HG03045 (cell line): ENCODE measurements around the gene STAP2.

Experiments used
- ATAC-seq: cut with Tn5 transposase; IDR thresholded peaks from one replicate; pipeline ENCODE4 v1.9.1; 2021; ENCODE audit warnings: mild to moderate bottlenecking, moderate library complexity; ENCODE audit not compliant: unreplicated experiment

The STAP2 gene

GRCh38 chr19:4338441-4339355 lies at the start of gene STAP2:
Gene STAP2 (minus strand): TSS chr19:4338827. CDS start chr19:4338753, 74 bp downstream.
- ATAC-seq: no peak

- ATAC-seq: no peak
These were observed 47.6 kb upstream of the STAP2 start for GRCh38 chr19:4386041-4386782.

GRCh38 chr19:4385291-4386040 lies 46.8 kb upstream of the STAP2 start:
- no peak for ATAC-seq

GRCh38 chr19:4380254-4380727 lies 41.7 kb upstream of the STAP2 start:
- ATAC-seq: no peak

- no peak for ATAC-seq
These were observed 41.0 kb upstream of the STAP2 start for GRCh38 chr19:4379383-4380253.

GRCh38 chr19:4378886-4379285 lies 40.3 kb upstream of the STAP2 start:
- no peak for ATAC-seq

- no peak for ATAC-seq
These were observed 38.6 kb upstream of the STAP2 start for GRCh38 chr19:4376991-4377781.

GRCh38 chr19:4376671-4376990 lies 38.0 kb upstream of the STAP2 start:
- no peak for ATAC-seq

- ATAC-seq: no peak
These were observed 37.5 kb upstream of the STAP2 start for GRCh38 chr19:4376028-4376670.

- no peak for ATAC-seq
These were observed 36.8 kb upstream of the STAP2 start for GRCh38 chr19:4375164-4376027.

GRCh38 chr19:4374498-4375163 lies 36.0 kb upstream of the STAP2 start:
- ATAC-seq: no peak

GRCh38 chr19:4373601-4374497 lies 35.2 kb upstream of the STAP2 start:
- no peak for ATAC-seq

- ATAC-seq: no peak
These were observed 34.4 kb upstream of the STAP2 start for GRCh38 chr19:4373013-4373367.

GRCh38 chr19:4372165-4373012 lies 33.8 kb upstream of the STAP2 start:
- ATAC-seq: no peak

- ATAC-seq: no peak
These were observed 32.9 kb upstream of the STAP2 start for GRCh38 chr19:4371247-4372164.
